Lower leg skin (tissue), 3 donors: ENCODE results near the gene CASP2.

ENCODE experiments used
- POLR2A ChIP-seq, 2 donors: fragments of 450-650 bp; IDR thresholded peaks; one replicate each; pipeline ENCODE4 v1.6.1; 2016 to 2017; ENCODE audit warnings: antibody characterized with exemption in 2 of 2, mild to moderate bottlenecking in 1 of 2, moderate library complexity in 1 of 2
- TF ChIP-seq, protein P1 (sequence below), 3 donors: fragments of 450-650 bp; IDR thresholded peaks; one replicate each; pipeline ENCODE4 v1.5.1; 2016; ENCODE audit warnings: antibody characterized with exemption in 3 of 3, mild to moderate bottlenecking in 3 of 3, moderate library complexity in 2 of 3

DNA sequence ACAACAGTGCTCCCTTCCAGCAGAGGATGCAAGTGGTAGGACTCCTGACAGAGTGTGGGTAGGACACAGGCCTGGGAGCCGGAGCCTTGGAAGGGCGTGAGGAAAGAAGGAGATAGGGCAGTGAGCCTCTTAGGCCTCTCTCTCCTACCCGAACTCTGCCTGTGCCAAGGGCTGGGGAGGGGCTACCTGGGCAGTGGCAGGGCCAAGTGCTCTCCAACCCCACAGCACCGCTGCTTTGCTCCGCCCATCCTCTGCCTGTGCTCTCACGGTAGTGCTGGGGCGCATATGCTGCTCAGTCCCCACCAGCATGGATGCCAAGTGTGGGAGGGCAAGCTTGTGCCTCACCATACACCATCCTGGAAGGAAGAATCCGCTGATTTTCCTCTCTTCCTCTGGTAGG, 66.8 kb downstream of the CASP2 start:
- TF ChIP-seq, protein P1, sequence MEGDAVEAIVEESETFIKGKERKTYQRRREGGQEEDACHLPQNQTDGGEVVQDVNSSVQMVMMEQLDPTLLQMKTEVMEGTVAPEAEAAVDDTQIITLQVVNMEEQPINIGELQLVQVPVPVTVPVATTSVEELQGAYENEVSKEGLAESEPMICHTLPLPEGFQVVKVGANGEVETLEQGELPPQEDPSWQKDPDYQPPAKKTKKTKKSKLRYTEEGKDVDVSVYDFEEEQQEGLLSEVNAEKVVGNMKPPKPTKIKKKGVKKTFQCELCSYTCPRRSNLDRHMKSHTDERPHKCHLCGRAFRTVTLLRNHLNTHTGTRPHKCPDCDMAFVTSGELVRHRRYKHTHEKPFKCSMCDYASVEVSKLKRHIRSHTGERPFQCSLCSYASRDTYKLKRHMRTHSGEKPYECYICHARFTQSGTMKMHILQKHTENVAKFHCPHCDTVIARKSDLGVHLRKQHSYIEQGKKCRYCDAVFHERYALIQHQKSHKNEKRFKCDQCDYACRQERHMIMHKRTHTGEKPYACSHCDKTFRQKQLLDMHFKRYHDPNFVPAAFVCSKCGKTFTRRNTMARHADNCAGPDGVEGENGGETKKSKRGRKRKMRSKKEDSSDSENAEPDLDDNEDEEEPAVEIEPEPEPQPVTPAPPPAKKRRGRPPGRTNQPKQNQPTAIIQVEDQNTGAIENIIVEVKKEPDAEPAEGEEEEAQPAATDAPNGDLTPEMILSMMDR (IDR thresholded peaks at IDR 0.05) = no peak
- TF ChIP-seq POLR2A (IDR thresholded peaks at IDR 0.05) = no peak
